ENCODE measurements around the gene RASSF3.
A peak's percentile ranks its signal among the peaks of the same experiment; 100 is the strongest.

RASSF3 gene

GRCh38 chr12:64671681-64672080 is 61.4 kb downstream of the RASSF3 start:
- Mint-ChIP-seq H3K4me1 (peaks cover 84% of the 10 kb centered on the region), H3K36me3 (ENCODE audit: low read depth) (no peaks in the 10 kb centered on the region), H3K4me3 (peak overlapping the region; percentile 31), H3K27me3 (ENCODE audit: low read depth, poor library complexity) (peaks cover 6% of the 10 kb centered on the region), H3K9me3 (no peaks in the 10 kb centered on the region), H3K27ac (peak overlapping the region; percentile 98)
- no peak for DNase-seq
- TF ChIP-seq, protein P1, sequence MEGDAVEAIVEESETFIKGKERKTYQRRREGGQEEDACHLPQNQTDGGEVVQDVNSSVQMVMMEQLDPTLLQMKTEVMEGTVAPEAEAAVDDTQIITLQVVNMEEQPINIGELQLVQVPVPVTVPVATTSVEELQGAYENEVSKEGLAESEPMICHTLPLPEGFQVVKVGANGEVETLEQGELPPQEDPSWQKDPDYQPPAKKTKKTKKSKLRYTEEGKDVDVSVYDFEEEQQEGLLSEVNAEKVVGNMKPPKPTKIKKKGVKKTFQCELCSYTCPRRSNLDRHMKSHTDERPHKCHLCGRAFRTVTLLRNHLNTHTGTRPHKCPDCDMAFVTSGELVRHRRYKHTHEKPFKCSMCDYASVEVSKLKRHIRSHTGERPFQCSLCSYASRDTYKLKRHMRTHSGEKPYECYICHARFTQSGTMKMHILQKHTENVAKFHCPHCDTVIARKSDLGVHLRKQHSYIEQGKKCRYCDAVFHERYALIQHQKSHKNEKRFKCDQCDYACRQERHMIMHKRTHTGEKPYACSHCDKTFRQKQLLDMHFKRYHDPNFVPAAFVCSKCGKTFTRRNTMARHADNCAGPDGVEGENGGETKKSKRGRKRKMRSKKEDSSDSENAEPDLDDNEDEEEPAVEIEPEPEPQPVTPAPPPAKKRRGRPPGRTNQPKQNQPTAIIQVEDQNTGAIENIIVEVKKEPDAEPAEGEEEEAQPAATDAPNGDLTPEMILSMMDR (IDR thresholded peaks at IDR 0.05): no peak

GRCh38 chr12:64672925-64673409 is 62.7 kb downstream of the RASSF3 start:
- peak overlapping the region; percentile 68 for H3K27ac Mint-ChIP-seq
- TF ChIP-seq, protein P1 (IDR thresholded peaks at IDR 0.05): no peak
- no peak for DNase-seq
- peaks cover 82% of the 10 kb centered on the region for H3K4me1 Mint-ChIP-seq
- H3K9me3 Mint-ChIP-seq: no peaks in the 10 kb centered on the region
- H3K27me3 Mint-ChIP-seq (ENCODE audit: low read depth, poor library complexity): peaks cover 6% of the 10 kb centered on the region
- peak overlapping the region; percentile 68 for H3K4me3 Mint-ChIP-seq
- H3K36me3 Mint-ChIP-seq (ENCODE audit: low read depth): no peaks in the 10 kb centered on the region

DNA sequence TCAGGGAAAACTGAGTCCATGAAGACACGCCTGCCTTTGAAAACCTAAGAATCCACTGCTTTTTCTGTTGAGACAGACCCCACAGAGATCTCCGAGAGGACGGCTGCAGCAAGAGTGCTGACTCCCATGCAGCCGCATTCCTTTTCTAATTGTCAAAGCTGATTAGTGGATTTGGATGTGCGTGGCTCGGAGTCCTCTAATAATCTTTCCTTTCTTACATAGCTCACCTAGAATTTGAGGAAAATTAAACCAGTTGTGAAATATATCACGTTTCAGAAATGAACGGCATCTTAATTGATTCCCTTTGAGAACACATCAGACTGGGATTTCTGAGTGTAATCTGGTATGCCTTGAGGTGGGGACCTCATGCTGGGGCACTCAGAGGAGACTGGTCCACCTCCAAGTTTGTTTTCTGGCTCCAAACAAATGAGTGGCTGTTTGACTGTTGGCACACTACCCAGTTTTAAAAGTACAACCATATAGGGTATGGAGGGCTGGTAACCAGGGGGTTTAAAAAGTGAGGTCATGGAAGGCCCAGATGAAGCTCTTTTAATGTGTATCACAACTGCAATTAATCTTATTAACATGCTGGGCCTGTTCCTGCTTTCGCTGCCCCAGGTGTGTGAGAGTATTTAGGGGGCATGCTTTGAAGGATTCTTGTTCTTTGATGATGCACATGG is 63.3 kb downstream of the RASSF3 start:
- peak overlapping the region; percentile 68 for H3K27ac Mint-ChIP-seq
- TF ChIP-seq, protein P1 (IDR thresholded peaks at IDR 0.05): no peak
- H3K36me3 Mint-ChIP-seq (ENCODE audit: low read depth): no peaks in the 10 kb centered on the region
- DNase-seq: no peak
- no peaks in the 10 kb centered on the region for H3K9me3 Mint-ChIP-seq
- peaks cover 6% of the 10 kb centered on the region for H3K27me3 Mint-ChIP-seq (ENCODE audit: low read depth, poor library complexity)
- peak overlapping the region; percentile 15 for H3K4me3 Mint-ChIP-seq
- H3K4me1 Mint-ChIP-seq: peaks cover 76% of the 10 kb centered on the region

- Mint-ChIP-seq H3K4me3 (no peak overlapping the region), H3K27ac (peak overlapping the region; percentile 72), H3K9me3 (no peaks in the 10 kb centered on the region), H3K4me1 (peaks cover 68% of the 10 kb centered on the region), H3K36me3 (ENCODE audit: low read depth) (no peaks in the 10 kb centered on the region), H3K27me3 (ENCODE audit: low read depth, poor library complexity) (peaks cover 6% of the 10 kb centered on the region)
- TF ChIP-seq, protein P1 (IDR thresholded peaks at IDR 0.05): no peak
- no peak for DNase-seq
Observed at GRCh38 chr12:64674367-64674922, 64.2 kb downstream of the RASSF3 start.

DNA sequence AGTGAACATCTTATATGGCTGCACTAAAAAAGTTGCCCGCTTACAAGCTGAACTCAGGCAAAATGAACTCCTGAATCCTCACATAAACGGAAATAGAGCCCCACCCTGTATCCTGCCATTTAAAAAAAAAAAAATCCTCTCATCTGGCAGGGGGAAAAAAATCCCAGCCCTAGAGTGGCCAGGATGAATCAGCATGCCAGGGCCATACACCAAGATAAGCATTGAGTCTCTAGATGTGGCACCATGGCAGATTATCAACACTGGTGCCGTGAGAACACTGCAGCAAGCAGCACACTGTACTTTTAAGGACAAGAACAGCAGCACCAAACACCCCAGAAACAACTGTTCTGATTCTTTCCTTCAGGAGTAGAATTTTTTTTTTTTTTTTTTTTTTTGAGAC is 65.5 kb downstream of the RASSF3 start:
- TF ChIP-seq, protein P1 (IDR thresholded peaks at IDR 0.05): no peak
- Mint-ChIP-seq H3K27ac (peak overlapping the region; percentile 51), H3K36me3 (ENCODE audit: low read depth) (no peaks in the 10 kb centered on the region), H3K9me3 (no peaks in the 10 kb centered on the region), H3K4me3 (no peak overlapping the region), H3K4me1 (peaks cover 63% of the 10 kb centered on the region), H3K27me3 (ENCODE audit: low read depth, poor library complexity) (no peaks in the 10 kb centered on the region)
- no peak for DNase-seq

- Mint-ChIP-seq H3K4me1 (peaks cover 65% of the 10 kb centered on the region), H3K9me3 (no peaks in the 10 kb centered on the region)
- TF ChIP-seq, protein P1 (IDR thresholded peaks at IDR 0.05): no peak
Observed at GRCh38 chr12:64678248-64678647, 68.0 kb downstream of the RASSF3 start.

More at GRCh38 chr12:64678248-64678647, 68.0 kb downstream of the RASSF3 start:
- no peak for DNase-seq
- Mint-ChIP-seq H3K27me3 (ENCODE audit: low read depth, poor library complexity) (no peaks in the 10 kb centered on the region), H3K27ac (no peak overlapping the region), H3K36me3 (ENCODE audit: low read depth) (peaks cover 5% of the 10 kb centered on the region), H3K4me3 (no peak overlapping the region)

Data from nephron progenitor cell (in vitro differentiated cells).